HPDE6-E6E7 (cell line): ENCODE data around the gene NTRK2.
"Not testable (repeated sequence)": the region's sequence is repeated elsewhere in the genome, so short reads cannot be mapped to it uniquely, and the experiment has no call there.

ENCODE experiments used
- DNase-seq: peaks from one replicate; pipeline ENCODE4 v3.0.0; 2011; ENCODE audit warnings: missing footprints; ENCODE audit errors: extremely low spot score

NTRK2 gene

GRCh38 chr9:85062385-85063022 lies 393.0 kb downstream of the NTRK2 start:
- DNase-seq: no peak

- DNase-seq: no peak
Observed at GRCh38 chr9:85064811-85065371, 395.4 kb downstream of the NTRK2 start.

- DNase-seq: no peak
Observed at GRCh38 chr9:85067792-85068191, 398.3 kb downstream of the NTRK2 start.

- DNase-seq: not testable (repeated sequence)
Observed at GRCh38 chr9:85069421-85069820, 399.9 kb downstream of the NTRK2 start.
